ENCODE results near the gene ZBTB32.
A peak's percentile ranks its signal among the peaks of the same experiment; 100 is the strongest.

Gene ZBTB32

GRCh38 chr19:35742121-35742724, 37.9 kb downstream of the ZBTB32 start, which contains the start of gene IGFLR1:
TSS of gene IGFLR1 (minus strand) at chr19:35742452. CDS start at chr19:35741180, 1,272 bp downstream.
- peak within 1 kb of the TSS; percentile 74 for H3K4me3 Mint-ChIP-seq
- peaks cover 46% of the 10 kb centered on the region for H3K4me1 Mint-ChIP-seq

GRCh38 chr19:35743640-35744429, 39.5 kb downstream of the ZBTB32 start:
- Mint-ChIP-seq H3K27ac (no peak overlapping the region), H3K4me3 (peak overlapping the region; percentile 100), H3K9me3 (no peaks in the 10 kb centered on the region), H3K27me3 (ENCODE audit: low read depth, poor library complexity) (peaks cover 2% of the 10 kb centered on the region), H3K4me1 (peaks cover 61% of the 10 kb centered on the region), H3K36me3 (ENCODE audit: low read depth) (peaks cover 6% of the 10 kb centered on the region)
- no peak for DNase-seq
- no peak for TF ChIP-seq CTCF (IDR thresholded peaks at IDR 0.05)

More at GRCh38 chr19:35742121-35742724, 37.9 kb downstream of the ZBTB32 start, which contains the start of gene IGFLR1:
- peaks cover 14% of the 10 kb centered on the region for H3K36me3 Mint-ChIP-seq (ENCODE audit: low read depth)
- H3K27ac Mint-ChIP-seq = no peak within 1 kb of the TSS
- no peaks in the 10 kb centered on the region for H3K9me3 Mint-ChIP-seq
- H3K27me3 Mint-ChIP-seq (ENCODE audit: low read depth, poor library complexity) = peaks cover 2% of the 10 kb centered on the region
- DNase-seq = no peak
- no peak for TF ChIP-seq CTCF (IDR thresholded peaks at IDR 0.05)

GRCh38 chr19:35744430-35745327, 40.3 kb downstream of the ZBTB32 start:
- peak overlapping the region; percentile 100 for H3K27ac Mint-ChIP-seq

GRCh38 chr19:35745328-35746086, 41.1 kb downstream of the ZBTB32 start, which contains the start of the genes PSENEN and U2AF1L4:
TSS of gene PSENEN (plus strand) at chr19:35745651. CDS start at chr19:35745931, 280 bp downstream.
TSS of gene U2AF1L4 (minus strand) at chr19:35745418. CDS start at chr19:35745391, 27 bp downstream.
- peaks cover 2% of the 10 kb centered on the region for H3K27me3 Mint-ChIP-seq (ENCODE audit: low read depth, poor library complexity)
- no peak for TF ChIP-seq CTCF (IDR thresholded peaks at IDR 0.05)
- peak; percentile 93 for DNase-seq
- H3K9me3 Mint-ChIP-seq = no peaks in the 10 kb centered on the region
- peaks cover 60% of the 10 kb centered on the region for H3K4me1 Mint-ChIP-seq
- H3K36me3 Mint-ChIP-seq (ENCODE audit: low read depth) = peaks cover 5% of the 10 kb centered on the region
- H3K4me3 Mint-ChIP-seq = peak within 1 kb of the TSS; percentile 100
- H3K27ac Mint-ChIP-seq = peak within 1 kb of the TSS; percentile 100

More at GRCh38 chr19:35744430-35745327, 40.3 kb downstream of the ZBTB32 start:
- TF ChIP-seq CTCF (IDR thresholded peaks at IDR 0.05) = no peak
- peaks cover 2% of the 10 kb centered on the region for H3K27me3 Mint-ChIP-seq (ENCODE audit: low read depth, poor library complexity)
- H3K4me1 Mint-ChIP-seq = peaks cover 62% of the 10 kb centered on the region
- peaks cover 5% of the 10 kb centered on the region for H3K36me3 Mint-ChIP-seq (ENCODE audit: low read depth)
- peak overlapping the region; percentile 100 for H3K4me3 Mint-ChIP-seq
- peak; percentile 91 for DNase-seq
- no peaks in the 10 kb centered on the region for H3K9me3 Mint-ChIP-seq

GRCh38 chr19:35746087-35746462, 41.7 kb downstream of the ZBTB32 start:
- Mint-ChIP-seq H3K4me1 (peaks cover 57% of the 10 kb centered on the region), H3K36me3 (ENCODE audit: low read depth) (peaks cover 5% of the 10 kb centered on the region), H3K27me3 (ENCODE audit: low read depth, poor library complexity) (peaks cover 2% of the 10 kb centered on the region), H3K27ac (peak overlapping the region; percentile 100), H3K4me3 (peak overlapping the region; percentile 100), H3K9me3 (no peaks in the 10 kb centered on the region)
- DNase-seq = no peak
- TF ChIP-seq CTCF (IDR thresholded peaks at IDR 0.05) = no peak
